Body of pancreas (tissue), 4 donors: ENCODE data around the gene UBE2E2.

ENCODE experiments used
- CTCF ChIP-seq, 7 experiments: fragments of 450-650 bp in 4 of 7; fragments of 200-600 bp in 3 of 7; sonication (generic) in 3 of 7; IDR thresholded peaks; one replicate each; pipeline ENCODE4 v1.5.1; 2016 to 2019; ENCODE audit warnings: antibody characterized with exemption in 7 of 7
- POLR2A ChIP-seq, 3 donors: fragments of 450-650 bp; IDR thresholded peaks; one replicate each; pipeline ENCODE4 v1.6.1; 2016; ENCODE audit warnings: antibody characterized with exemption in 3 of 3, mild to moderate bottlenecking in 2 of 3

- TF ChIP-seq CTCF (IDR thresholded peaks at IDR 0.05) (no peak), POLR2A (IDR thresholded peaks at IDR 0.05) (no peak)
These were observed 53.8 kb downstream of the UBE2E2 start for GRCh38 chr3:23256741-23257435.
